GM10266 (cell line): ENCODE measurements around the gene PRICKLE2.
"Not testable (repeated sequence)": the region's sequence is repeated elsewhere in the genome, so short reads cannot be mapped to it uniquely, and the experiment has no call there.

Experiments used
- DNase-seq: peaks from one replicate; pipeline ENCODE4 v3.0.0; 2012; ENCODE audit errors: extremely low spot score
- TF ChIP-seq, protein P1 (sequence below): IDR thresholded peaks from 2 replicates; pipeline ENCODE4 v1.5.1; 2012; ENCODE audit warnings: mild to moderate bottlenecking, low read depth; ENCODE audit not compliant: control insufficient read depth, insufficient read depth; ENCODE audit errors: missing control alignments

PRICKLE2 gene

DNA sequence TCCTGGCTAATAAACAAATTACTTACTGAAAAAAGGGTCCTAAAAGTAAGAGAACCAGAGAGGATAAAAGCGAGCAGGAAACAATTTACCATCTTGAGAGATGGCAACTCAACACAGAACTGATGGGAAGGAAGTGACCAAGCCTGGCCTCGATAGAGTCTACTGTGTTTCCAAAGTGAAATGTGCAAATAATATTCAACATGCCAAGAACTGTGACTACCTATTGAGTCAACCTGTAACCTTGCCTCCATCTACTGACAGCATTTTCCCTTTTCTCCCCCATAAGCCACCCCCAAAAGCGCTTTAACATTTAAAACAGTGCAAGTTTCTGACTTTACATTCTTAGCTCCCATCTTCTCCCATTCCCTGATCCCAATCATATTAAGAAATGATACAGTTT lies 126.6 kb downstream of the PRICKLE2 start:
- TF ChIP-seq, protein P1, sequence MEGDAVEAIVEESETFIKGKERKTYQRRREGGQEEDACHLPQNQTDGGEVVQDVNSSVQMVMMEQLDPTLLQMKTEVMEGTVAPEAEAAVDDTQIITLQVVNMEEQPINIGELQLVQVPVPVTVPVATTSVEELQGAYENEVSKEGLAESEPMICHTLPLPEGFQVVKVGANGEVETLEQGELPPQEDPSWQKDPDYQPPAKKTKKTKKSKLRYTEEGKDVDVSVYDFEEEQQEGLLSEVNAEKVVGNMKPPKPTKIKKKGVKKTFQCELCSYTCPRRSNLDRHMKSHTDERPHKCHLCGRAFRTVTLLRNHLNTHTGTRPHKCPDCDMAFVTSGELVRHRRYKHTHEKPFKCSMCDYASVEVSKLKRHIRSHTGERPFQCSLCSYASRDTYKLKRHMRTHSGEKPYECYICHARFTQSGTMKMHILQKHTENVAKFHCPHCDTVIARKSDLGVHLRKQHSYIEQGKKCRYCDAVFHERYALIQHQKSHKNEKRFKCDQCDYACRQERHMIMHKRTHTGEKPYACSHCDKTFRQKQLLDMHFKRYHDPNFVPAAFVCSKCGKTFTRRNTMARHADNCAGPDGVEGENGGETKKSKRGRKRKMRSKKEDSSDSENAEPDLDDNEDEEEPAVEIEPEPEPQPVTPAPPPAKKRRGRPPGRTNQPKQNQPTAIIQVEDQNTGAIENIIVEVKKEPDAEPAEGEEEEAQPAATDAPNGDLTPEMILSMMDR: no peak
- no peak for DNase-seq

DNA sequence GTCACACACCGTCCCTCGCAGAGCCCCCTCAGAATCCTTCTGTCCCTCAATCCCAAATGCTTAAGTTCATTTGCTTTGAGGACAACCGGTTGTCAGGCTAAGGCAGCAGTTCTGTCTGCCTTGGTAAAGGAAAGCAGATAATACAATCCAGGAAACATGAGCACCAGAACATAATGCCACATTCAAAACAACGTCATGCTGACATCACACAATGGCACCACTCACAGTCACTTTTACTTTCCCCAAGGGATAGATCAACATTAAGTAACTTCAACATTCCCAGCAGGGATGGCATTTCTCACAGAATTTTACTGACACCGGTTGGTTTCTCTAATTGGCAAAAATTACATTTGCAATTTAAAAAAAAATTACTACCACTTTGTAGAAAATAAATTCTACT lies 127.3 kb downstream of the PRICKLE2 start:
- no peak for DNase-seq
- TF ChIP-seq, protein P1: no peak

DNA sequence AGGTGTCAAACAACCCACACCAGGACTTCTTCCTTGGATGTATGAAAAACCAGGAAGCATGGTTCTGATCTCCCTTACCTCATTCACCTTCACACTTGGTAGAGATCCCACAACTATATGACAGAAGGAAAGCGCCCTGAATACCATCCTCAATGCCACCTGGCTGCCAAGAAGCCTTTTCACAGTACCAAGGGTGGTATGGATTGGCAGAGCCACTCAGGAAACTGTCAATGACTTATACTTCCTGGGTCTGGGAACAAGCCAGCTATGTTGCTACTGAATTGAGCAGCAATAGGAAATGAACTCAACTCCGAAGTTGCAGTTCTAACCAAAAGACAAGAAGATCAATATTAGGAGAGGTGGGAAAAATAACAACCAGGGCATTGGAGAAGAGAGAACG lies 129.5 kb downstream of the PRICKLE2 start:
- TF ChIP-seq, protein P1: no peak
- DNase-seq: no peak

DNA sequence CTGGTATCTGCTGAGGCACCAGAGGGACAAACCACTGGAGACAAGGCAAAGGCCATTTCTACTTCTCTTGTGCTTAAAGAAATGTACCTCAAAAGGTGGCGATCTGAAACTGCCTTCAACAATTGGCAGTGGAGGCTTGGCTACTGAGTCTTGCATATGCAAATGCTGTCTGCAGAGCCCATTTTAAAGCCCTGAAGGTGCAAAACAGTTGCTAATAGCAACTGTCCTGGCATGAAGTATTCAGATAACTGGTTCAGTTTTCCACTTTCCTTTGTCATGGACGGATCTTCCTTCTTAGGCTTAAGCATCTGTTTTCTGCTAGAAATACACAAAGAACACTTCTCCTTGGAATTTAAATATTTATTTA lies 130.6 kb downstream of the PRICKLE2 start:
- no peak for DNase-seq
- TF ChIP-seq, protein P1: no peak

DNA sequence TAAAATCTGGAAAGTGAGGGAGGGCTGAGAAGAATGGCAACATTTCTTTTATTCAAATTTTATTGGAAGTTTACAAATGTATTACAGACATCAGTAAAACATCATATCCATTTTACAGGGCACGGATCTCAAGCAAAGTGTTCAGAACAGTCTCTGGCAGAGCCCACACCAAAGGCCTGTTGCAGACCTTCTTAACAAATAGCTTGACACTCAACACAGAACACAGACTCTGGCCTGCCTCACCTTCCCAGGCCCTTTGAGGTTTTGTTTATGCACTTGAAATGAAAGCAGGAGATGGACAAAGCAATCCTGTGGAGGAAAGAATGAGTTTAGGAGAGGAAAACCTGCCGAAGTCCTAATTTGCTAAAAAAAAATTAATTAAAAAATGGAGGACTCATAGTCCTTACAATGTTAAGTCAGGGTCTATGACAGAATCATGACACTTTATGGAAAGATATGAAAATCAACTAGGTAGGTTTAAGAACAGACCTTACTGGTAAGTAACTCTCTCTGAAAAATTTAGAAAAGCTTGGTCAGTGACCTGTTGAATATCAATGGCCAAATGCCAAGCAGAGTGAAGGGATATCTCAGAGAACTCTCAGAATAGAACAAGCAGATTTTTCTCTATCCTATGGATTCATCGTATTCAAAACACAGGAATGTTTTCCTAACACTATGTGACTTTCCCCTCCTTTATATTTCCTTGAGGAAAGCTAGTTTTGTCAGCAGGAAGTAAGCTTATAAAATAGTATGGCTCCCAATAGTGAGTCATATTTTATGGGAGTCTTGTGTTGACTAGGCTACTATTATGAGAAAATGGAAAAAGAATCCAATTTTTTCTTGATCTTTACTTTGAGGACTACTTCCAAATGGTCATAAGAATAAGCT lies 131.2 kb downstream of the PRICKLE2 start:
- TF ChIP-seq, protein P1: no peak
- DNase-seq: no peak

DNA sequence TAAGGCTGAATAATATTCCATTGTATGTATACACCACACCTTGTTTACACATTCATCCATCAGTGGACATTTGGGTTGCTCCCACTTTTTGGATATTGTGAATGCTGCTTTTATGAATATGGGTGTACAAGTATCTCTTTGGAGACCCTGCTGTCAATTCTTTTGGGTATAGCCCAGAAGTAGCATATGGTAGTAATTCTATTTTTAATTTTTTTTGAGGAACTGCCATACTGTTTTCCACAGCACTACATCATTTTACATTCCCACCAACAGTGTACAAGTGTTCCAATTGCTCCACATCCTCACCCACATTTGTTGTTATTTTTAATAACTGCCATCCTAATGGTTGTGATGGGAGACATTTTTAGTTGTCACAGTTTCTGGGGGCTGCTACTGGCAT lies 132.1 kb downstream of the PRICKLE2 start:
- TF ChIP-seq, protein P1: no peak
- no peak for DNase-seq

DNA sequence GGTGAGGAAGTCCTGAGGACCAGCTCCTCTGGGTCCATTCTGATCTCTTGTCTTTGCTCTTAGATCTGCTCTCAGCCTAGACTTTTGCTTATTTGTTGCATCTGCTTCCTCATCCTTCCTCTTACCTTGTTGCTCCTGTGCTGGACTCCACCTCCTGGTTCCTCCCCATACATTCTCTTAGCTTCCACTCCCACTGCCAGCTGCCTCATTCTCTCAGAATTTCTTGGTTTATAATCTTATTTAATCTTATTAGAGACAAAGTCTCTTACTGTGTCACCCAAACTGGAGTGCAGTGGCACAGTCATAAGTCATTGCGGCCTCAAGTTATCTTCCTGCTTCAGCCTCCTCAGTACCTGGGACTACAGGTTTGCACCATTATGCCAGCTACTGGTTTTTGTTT lies 133.8 kb downstream of the PRICKLE2 start:
- TF ChIP-seq, protein P1: no peak
- no peak for DNase-seq

DNA sequence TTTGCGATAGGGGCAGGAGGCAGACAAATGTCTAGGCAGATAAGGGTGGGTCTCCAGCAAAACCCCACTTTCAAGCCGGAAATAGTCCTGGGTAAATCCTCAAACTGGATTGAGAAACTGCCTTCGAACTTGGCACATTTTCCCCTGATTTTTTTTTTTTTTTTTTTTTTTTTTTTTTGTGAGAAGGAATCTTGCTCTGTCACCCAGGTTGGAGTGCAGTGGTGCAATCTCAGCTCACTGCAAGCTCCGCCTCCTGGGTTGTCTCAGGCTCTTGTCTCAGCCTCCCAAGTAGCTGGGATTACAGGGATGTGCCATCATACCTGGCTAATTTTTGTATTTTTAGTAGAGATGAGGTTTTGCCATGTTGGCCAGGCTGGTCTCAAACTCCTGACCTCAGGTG lies 135.9 kb downstream of the PRICKLE2 start:
- not testable (repeated sequence) for DNase-seq
